ENCODE measurements around the gene GPHA2. TPM values are rescaled to one million over a fixed set of nuclear protein-coding genes. Genes with fewer than 3 reads are reported as not detected.
A peak's percentile ranks its signal among the peaks of the same experiment; 100 is the strongest.

GPHA2 gene
- total RNA-seq, 1 donor from 2014 or later: not detected

- DNase-seq (no peak), ATAC-seq (ENCODE audit: poor library complexity) (no peak)
- intact Hi-C loops (cut with DNase I): no loop called here
Measured at GRCh38 chr11:64933213-64933934, 2.3 kb downstream of the GPHA2 start.

- no peak for ATAC-seq (ENCODE audit: poor library complexity)
- intact Hi-C loops (cut with DNase I): no loop called here
- no peak for DNase-seq
Measured at GRCh38 chr11:64932324-64932723, 3.4 kb downstream of the GPHA2 start.

GRCh38 chr11:64931290-64931689 is 4.4 kb downstream of the GPHA2 start:
- no peak for ATAC-seq (ENCODE audit: poor library complexity)
- intact Hi-C loops (cut with DNase I): no loop called here
- no peak for DNase-seq

- intact Hi-C loops (cut with DNase I): no loop called here
- ATAC-seq (ENCODE audit: poor library complexity): no peak
Measured at GRCh38 chr11:64930340-64930739, 5.4 kb downstream of the GPHA2 start.

GRCh38 chr11:64929625-64930024 is 6.1 kb downstream of the GPHA2 start:
- DNase-seq (no peak), ATAC-seq (ENCODE audit: poor library complexity) (no peak)
- intact Hi-C loops (cut with DNase I): no loop called here

More at GRCh38 chr11:64930340-64930739, 5.4 kb downstream of the GPHA2 start:
- DNase-seq: no peak

- ATAC-seq (ENCODE audit: poor library complexity) (no peak), DNase-seq (no peak)
- intact Hi-C loops (cut with DNase I): no loop called here
Measured at GRCh38 chr11:64928957-64929356, 6.7 kb downstream of the GPHA2 start.

- ATAC-seq (ENCODE audit: poor library complexity) (no peak), DNase-seq (no peak)
- intact Hi-C loops (cut with DNase I): no loop called here
Measured at GRCh38 chr11:64926689-64927088, 9.0 kb downstream of the GPHA2 start.

GRCh38 chr11:64925536-64926436 is 9.9 kb downstream of the GPHA2 start:
- no peak for ATAC-seq (ENCODE audit: poor library complexity)
- DNase-seq: no peak
- intact Hi-C loops (cut with DNase I): no loop called here

GRCh38 chr11:64924910-64925284 is 10.8 kb downstream of the GPHA2 start:
- no peak for DNase-seq
- ATAC-seq (ENCODE audit: poor library complexity): peak; percentile 8
- intact Hi-C loops (cut with DNase I): no loop called here

GRCh38 chr11:64923944-64924909 is 11.5 kb downstream of the GPHA2 start, which contains the start of gene PPP2R5B:
Gene PPP2R5B (plus strand): TSS chr11:64924689. CDS start chr11:64925735, 1,046 bp downstream.
- ATAC-seq (ENCODE audit: poor library complexity): peak; percentile 98
- intact Hi-C loops (cut with DNase I): no loop called here
- DNase-seq: peak; percentile 96

- no peak for DNase-seq
- intact Hi-C loops (cut with DNase I): no loop called here
- no peak for ATAC-seq (ENCODE audit: poor library complexity)
Measured at GRCh38 chr11:64923151-64923661, 12.5 kb downstream of the GPHA2 start.

GRCh38 chr11:64921384-64921783 is 14.3 kb downstream of the GPHA2 start:
- DNase-seq (no peak), ATAC-seq (ENCODE audit: poor library complexity) (no peak)
- intact Hi-C loops (cut with DNase I): no loop called here

GRCh38 chr11:64920124-64920523 is 15.6 kb downstream of the GPHA2 start:
- DNase-seq: peak; percentile 14
- intact Hi-C loops (cut with DNase I): no loop called here
- ATAC-seq (ENCODE audit: poor library complexity): no peak

GRCh38 chr11:64919627-64920026 is 16.1 kb downstream of the GPHA2 start:
- ATAC-seq (ENCODE audit: poor library complexity) (no peak), DNase-seq (peak; percentile 17)
- intact Hi-C loops (cut with DNase I): no loop called here

GRCh38 chr11:64918017-64918416 is 17.7 kb downstream of the GPHA2 start:
- intact Hi-C loops (cut with DNase I): no loop called here
- DNase-seq: peak; percentile 28
- no peak for ATAC-seq (ENCODE audit: poor library complexity)

GRCh38 chr11:64917663-64917995 is 18.1 kb downstream of the GPHA2 start:
- intact Hi-C loops (cut with DNase I): no loop called here
- no peak for DNase-seq
- no peak for ATAC-seq (ENCODE audit: poor library complexity)

- intact Hi-C loops (cut with DNase I): no loop called here
- peak; percentile 97 for ATAC-seq (ENCODE audit: poor library complexity)
- peak; percentile 100 for DNase-seq
Measured at GRCh38 chr11:64916775-64917662, 18.7 kb downstream of the GPHA2 start, which contains the start of gene ATG2A. Gene ATG2A (minus strand): TSS chr11:64917209. CDS start chr11:64917135, 74 bp downstream.
